HCT116 (cell line): ENCODE measurements around the gene HCST. TPM values are rescaled to one million over a fixed set of nuclear protein-coding genes. Genes with fewer than 3 reads are reported as not detected.

ENCODE experiments used
- ATAC-seq: fragments of 200-7000 bp; cut with Tn5 transposase; 2 replicates; pipeline ENCODE4 v1.9.1; 2020; ENCODE audit warnings: mild to moderate bottlenecking, moderate library complexity
- BruUV-seq: library from RNA; stranded (reverse); fragments of 400-500 nt; replicated peaks from 2 replicates; lab custom pipeline; 2021; lab: Mats Ljungman, UMichigan
- CTCF ChIA-PET: fragments of 300-600 bp; sonication (Branson Sonifier 250); formaldehyde crosslinking; loops from one replicate; lab custom pipeline; 2021; ENCODE audit warnings: antibody characterized with exemption; lab: Charles Lee
- POLR2A ChIA-PET: fragments of 300-600, 350-600 bp; sonication (Branson Sonifier 250); formaldehyde crosslinking; loops from one replicate; lab custom pipeline; 2021; ENCODE audit warnings: antibody characterized with exemption; lab: Charles Lee
- RAD21 ChIA-PET, 2 experiments: fragments of 300-600 bp; sonication (Branson Sonifier 250); formaldehyde crosslinking; loops; one replicate each; lab custom pipeline; 2023; ENCODE audit warnings: low total read pairs in 2 of 2; ENCODE audit not compliant: uncharacterized antibody in 2 of 2, unreplicated experiment in 2 of 2, low non-redundant PET in 1 of 2; lab: Charles Lee
- DNase-seq: peaks from one replicate; pipeline ENCODE4 v3.0.0-alpha.2; 2010; ENCODE audit warnings: low read depth, low spot score
- H2AFZ ChIP-seq: fragments of 200-600 bp; shearing (Covaris generic), sonication (generic); 2 replicates; pipeline ENCODE4 v1.6.1; 2017; ENCODE audit warnings: low read depth, mixed run types, mixed read lengths, antibody characterized with exemption, low read length; ENCODE audit not compliant: poor library complexity, severe bottlenecking
- H3K27ac ChIP-seq: 2 replicates; pipeline ENCODE4 v1.5.1; 2012; ENCODE audit warnings: low read depth, low read length
- H3K27me3 ChIP-seq: fragments of 200-600 bp; sonication (generic); 2 replicates; pipeline ENCODE4 v1.6.1; 2016; ENCODE audit warnings: mixed run types, low read length, mixed read lengths; ENCODE audit not compliant: insufficient read depth
- H3K36me3 ChIP-seq, 2 experiments: fragments of 200-500 bp in 1 of 2; fragments of 200-600 bp in 1 of 2; sonication (Bioruptor generic) in 1 of 2; sonication (generic) in 1 of 2; 2 replicates each; pipeline versions ENCODE4 v1.5.1 to v1.6.1; 2014 to 2016; ENCODE audit warnings: low read length in 2 of 2, inconsistent platforms in 1 of 2, mixed read lengths in 1 of 2, mixed run types in 1 of 2; ENCODE audit not compliant: insufficient read depth in 2 of 2, control insufficient read depth in 1 of 2
- H3K4me1 ChIP-seq, 2 experiments: fragments of 200-600 bp in 1 of 2; sonication (generic) in 1 of 2; 2 replicates each; pipeline versions ENCODE4 v1.5.1 to v1.6.1; 2012 to 2017; ENCODE audit warnings: low read length in 2 of 2, inconsistent platforms in 1 of 2, mild to moderate bottlenecking in 1 of 2, mixed read lengths in 1 of 2, mixed run types in 1 of 2, moderate library complexity in 1 of 2; ENCODE audit not compliant: insufficient read depth in 2 of 2, control insufficient read depth in 1 of 2
- H3K4me2 ChIP-seq: fragments of 200-600 bp; sonication (generic); 2 replicates; pipeline ENCODE4 v1.6.1; 2017; ENCODE audit warnings: mixed run types, low read length, mixed read lengths
- H3K4me3 ChIP-seq, 2 experiments: fragments of 200-600 bp in 1 of 2; sonication (generic) in 1 of 2; replicated peaks in 1 of 2; 2 replicates each; pipeline ENCODE4 v1.5.1; 2011 to 2016; ENCODE audit warnings: low read length in 2 of 2, control low read depth in 1 of 2, low read depth in 1 of 2, mild to moderate bottlenecking in 1 of 2, mixed read lengths in 1 of 2, mixed run types in 1 of 2
- H3K79me2 ChIP-seq: fragments of 200-600 bp; sonication (generic); 2 replicates; pipeline ENCODE4 v1.6.1; 2017; ENCODE audit warnings: mild to moderate bottlenecking, mixed run types, low read length, moderate library complexity, mixed read lengths; ENCODE audit not compliant: insufficient read depth
- H3K9ac ChIP-seq: fragments of 200-600 bp; sonication (generic); 2 replicates; pipeline ENCODE4 v1.6.1; 2016; ENCODE audit warnings: low read length, mixed read lengths
- H3K9me2 ChIP-seq: fragments of 200-600 bp; sonication (generic), shearing (Covaris generic); 2 replicates; pipeline ENCODE4 v1.6.1; 2017; ENCODE audit warnings: mixed run types, mild to moderate bottlenecking, moderate library complexity; ENCODE audit not compliant: insufficient read depth
- H3K9me3 ChIP-seq, 2 experiments: fragments of 200-500 bp in 1 of 2; fragments of 200-600 bp in 1 of 2; sonication (Bioruptor generic) in 1 of 2; sonication (generic) in 1 of 2; 2 replicates each; pipeline ENCODE4 v1.6.1; 2014 to 2017; ENCODE audit warnings: low read length in 2 of 2, mixed read lengths in 2 of 2, inconsistent platforms in 1 of 2, low read depth in 1 of 2, mild to moderate bottlenecking in 1 of 2, mixed run types in 1 of 2, moderate library complexity in 1 of 2; ENCODE audit not compliant: control insufficient read depth in 1 of 2, insufficient read depth in 1 of 2
- H4K20me1 ChIP-seq: fragments of 200-600 bp; sonication (generic), shearing (Covaris generic); 2 replicates; pipeline ENCODE4 v1.6.1; 2017; ENCODE audit warnings: mixed run types, mild to moderate bottlenecking, moderate library complexity; ENCODE audit not compliant: insufficient read depth
- CEBPB ChIP-seq: IDR thresholded peaks from 2 replicates; pipeline ENCODE4 v1.6.1; 2012; ENCODE audit warnings: low read depth
- EGR1 ChIP-seq: IDR thresholded peaks from 2 replicates; pipeline ENCODE4 v1.6.1; 2012; ENCODE audit warnings: low read depth
- FOSL1 ChIP-seq: IDR thresholded peaks from 2 replicates; pipeline ENCODE4 v1.6.1; 2012; ENCODE audit warnings: low read depth
- JUND ChIP-seq: IDR thresholded peaks from 2 replicates; pipeline ENCODE4 v1.6.1; 2012
- POLR2AphosphoS5 ChIP-seq: IDR thresholded peaks from 2 replicates; pipeline ENCODE4 v1.6.1; 2011; ENCODE audit warnings: mild to moderate bottlenecking, low read depth, low read length, moderate library complexity
- ZNF274 ChIP-seq: fragments of 200-500 bp; sonication (Bioruptor generic); IDR thresholded peaks from 2 replicates; pipeline ENCODE4 v1.6.1; 2014; ENCODE audit warnings: mild to moderate bottlenecking, low read depth, low read length, inconsistent platforms
- intact Hi-C: fragments of 100-400 bp; cut with micrococcal nuclease; formaldehyde crosslinking; loops from 2 replicates; pipeline ENCODE4 v1.10.0; 2022
- total RNA-seq: library from RNA; stranded (reverse); gene quantifications from one replicate; pipeline ENCODE4 v1.2.1, GENCODE V29; 2021; ENCODE audit not compliant: unreplicated experiment

HCST gene
- total RNA-seq, 1 experiment from 2014 or later, result 1.2 TPM

DNA sequence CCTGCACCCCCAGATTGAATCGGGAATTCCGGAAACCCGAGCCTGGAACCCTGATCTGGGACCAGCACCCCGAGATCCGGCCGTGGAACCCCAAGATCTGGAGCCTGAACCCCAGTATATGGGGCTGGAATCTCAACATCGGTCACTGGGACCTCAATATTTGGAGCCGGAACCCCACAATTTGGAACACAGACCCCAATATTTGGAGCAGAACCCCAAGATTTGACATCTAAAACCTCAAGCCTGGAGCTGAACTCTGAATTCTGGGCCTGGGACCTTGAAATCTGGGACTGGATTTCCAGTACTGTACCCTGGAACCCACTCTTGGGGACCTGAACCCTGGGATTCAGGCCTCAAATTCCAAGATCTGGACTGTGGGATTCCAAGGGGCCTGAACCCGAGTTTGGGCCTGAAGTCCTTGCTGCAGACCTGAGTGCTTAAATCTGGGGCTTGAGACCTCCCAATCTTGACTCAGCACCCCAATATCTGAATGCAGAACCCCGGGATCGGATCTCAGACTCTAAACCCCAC is 34.5 kb downstream of the HCST start (continued):
- TF ChIP-seq POLR2AphosphoS5 (no peak), CEBPB (no peak), ZNF274 (no peak), FOSL1 (no peak)

DNA sequence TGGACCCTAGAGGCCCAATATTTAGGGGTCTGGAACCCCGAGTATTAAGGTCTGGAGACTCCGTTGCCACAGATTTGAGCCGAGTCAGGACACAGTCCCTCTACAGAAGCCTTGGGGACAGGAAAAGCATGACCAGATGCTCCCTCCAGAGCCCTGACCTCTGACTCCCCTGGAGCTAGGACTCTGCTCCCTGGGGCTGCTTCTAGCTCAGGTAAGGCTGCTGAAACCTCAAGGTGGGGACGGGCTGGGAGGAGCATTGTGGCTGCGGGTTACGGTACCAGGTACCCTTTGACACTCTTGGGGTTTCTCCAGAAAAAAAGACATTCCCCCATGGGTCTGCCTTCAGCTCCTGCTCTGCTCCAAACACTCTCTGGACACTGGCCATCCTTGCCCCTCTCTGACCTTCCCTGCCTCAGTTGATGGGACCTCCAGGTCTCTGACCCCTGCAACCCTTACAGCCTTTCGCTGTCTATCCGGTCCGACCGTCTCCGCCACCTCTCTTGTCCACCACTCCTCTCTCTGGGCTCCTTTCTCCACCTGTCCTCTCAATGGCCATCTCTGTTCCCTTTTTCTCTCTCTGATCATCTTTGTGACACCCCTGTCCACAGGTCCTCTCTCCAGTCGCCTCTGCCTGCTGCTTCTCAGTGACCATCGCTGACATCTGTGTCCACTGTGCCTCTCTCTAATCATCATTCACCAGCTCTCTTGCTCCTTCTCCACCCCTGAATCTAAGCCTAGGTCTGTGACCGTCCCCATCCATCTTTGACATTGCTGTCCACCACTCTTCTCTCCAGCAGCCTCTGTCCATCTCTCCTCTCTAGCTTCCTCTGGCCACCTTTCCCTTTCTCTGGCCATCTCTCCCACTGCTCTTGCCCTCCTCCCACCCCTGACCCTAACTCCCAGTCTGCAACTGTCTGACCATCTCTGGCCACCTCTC is 35.3 kb downstream of the HCST start:
- peaks cover 16 to 19% of the 10 kb centered on the region in 2 experiments; a peak in 3 of 4 replicates for H3K4me1 ChIP-seq
- ChIA-PET RAD21 (no interaction called here), CTCF (no interaction called here), POLR2A (no interaction called here)
- no peak overlapping the region for H3K9ac ChIP-seq
- peaks cover 20% of the 10 kb centered on the region for H3K79me2 ChIP-seq
- DNase-seq (no peak), ATAC-seq (no peak)
- intact Hi-C loops, result loop anchor here (10.0 kb wide), 1 partner anchor 393 kb away; the partner anchor contains the start of gene TMEM147
- no peaks in the 10 kb centered on the region for H3K27me3 ChIP-seq
- H3K4me2 ChIP-seq, result peak overlapping the region; percentile 97
- BruUV-seq, result no TSS peak
- no peaks in the 10 kb centered on the region for H3K9me2 ChIP-seq
- no peaks in the 10 kb centered on the region; a peak in 2 of 4 replicates for H3K36me3 ChIP-seq
- TF ChIP-seq JUND, result no peak
- no peak for TF ChIP-seq EGR1
- H3K9me3 ChIP-seq, result no peaks in the 10 kb centered on the region
- no peak overlapping the region for H2AFZ ChIP-seq
- H3K27ac ChIP-seq, result no peak overlapping the region
- peak overlapping the region; percentile 76 to 84; a peak in 3 of 4 replicates for H3K4me3 ChIP-seq
- H4K20me1 ChIP-seq, result no peaks in the 10 kb centered on the region
